ENCODE data around the gene MACROD2. TPM values are rescaled to one million over a fixed set of nuclear protein-coding genes. Genes with fewer than 3 reads are reported as not detected.
"Not testable (repeated sequence)": the region's sequence is repeated elsewhere in the genome, so short reads cannot be mapped to it uniquely, and the experiment has no call there.

The MACROD2 gene
- total and polyA plus RNA-seq, 2 donors (not counting 1 experiment from before 2014, with no cell fraction given) = 5.3 to 6.7 TPM

DNA sequence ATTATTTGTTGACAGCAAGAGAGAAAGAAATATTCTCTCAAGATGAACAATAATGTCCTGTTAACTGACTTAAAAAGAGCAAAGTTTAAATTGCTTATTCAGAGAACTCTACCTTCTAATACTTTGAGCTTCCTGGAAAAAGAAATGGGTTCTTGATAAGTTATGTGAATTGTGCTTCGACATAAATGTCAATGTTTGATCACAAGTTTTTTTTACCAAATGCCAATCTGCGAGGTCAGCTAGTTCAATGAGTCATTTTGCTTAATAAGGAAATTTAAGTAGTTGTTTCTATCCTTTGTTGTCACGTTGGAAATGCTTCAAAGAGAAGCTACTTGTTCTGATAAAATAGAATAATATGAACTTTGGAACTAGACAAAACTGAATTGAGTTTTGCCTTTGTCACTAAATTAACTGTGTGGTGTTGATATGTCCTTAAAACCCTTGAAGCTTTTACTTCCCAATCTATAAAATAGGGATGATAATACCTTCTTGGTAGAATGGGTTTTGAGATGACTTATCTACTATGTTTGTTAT is 984.2 kb downstream of the MACROD2 start:
- H3K4me1 Mint-ChIP-seq = no peaks in the 10 kb centered on the region
- CTCF ChIA-PET = interaction anchor here (1.9 kb wide), 1 partner anchor 12 kb away, joined by 4 read pairs; no protein-coding TSS in a partner anchor
- Histone ChIP-seq H3K27ac (ENCODE audit: low read length in 2 of 2) (no peak overlapping the region), H3K9me3 (ENCODE audit: control extremely low read depth in 1 of 3, control insufficient read depth in 2 of 3, insufficient read depth in 1 of 3, low read length in 2 of 3) (peaks cover 0 to 9% (median 0%) of the 10 kb centered on the region in 3 donors), H3K4me1 (ENCODE audit: control insufficient read depth in 2 of 2, insufficient read depth in 2 of 2, low read length in 2 of 2) (no peaks in the 10 kb centered on the region), H3K79me2 (ENCODE audit: control insufficient read depth, insufficient read depth, low read length) (no peaks in the 10 kb centered on the region), H3K4me2 (replicated peaks; ENCODE audit: low read depth, low read length, poor library complexity, severe bottlenecking) (no peak overlapping the region), H3K9ac (ENCODE audit: low read length) (no peak overlapping the region), H3K4me3 (ENCODE audit: control extremely low read depth in 1 of 5, extremely low read depth in 1 of 5, insufficient read depth in 1 of 5, low read depth in 2 of 5, low read length in 4 of 5) (no peak overlapping the region), H4K20me1 (ENCODE audit: control insufficient read depth, insufficient read depth, low read length, poor library complexity, severe bottlenecking) (no peaks in the 10 kb centered on the region), H3K36me3 (replicated peaks in 1 of 2; ENCODE audit: control extremely low read depth in 1 of 2, control insufficient read depth in 1 of 2, extremely low read depth in 1 of 2, insufficient read depth in 2 of 2, low read length in 1 of 2) (no peaks in the 10 kb centered on the region), H2AFZ (ENCODE audit: insufficient read depth, low read depth, low read length, poor library complexity, severe bottlenecking) (no peak overlapping the region), H3K27me3 (replicated peaks in 1 of 4; ENCODE audit: control extremely low read depth in 1 of 4, control insufficient read depth in 3 of 4, insufficient read depth in 4 of 4, low read length in 3 of 4) (no peaks in the 10 kb centered on the region)
- intact Hi-C loops (cut with micrococcal nuclease) = no loop called here
- POLR2A ChIA-PET = no interaction called here
- H3K4me3 Mint-ChIP-seq = no peak overlapping the region
- TF ChIP-seq, protein P1, sequence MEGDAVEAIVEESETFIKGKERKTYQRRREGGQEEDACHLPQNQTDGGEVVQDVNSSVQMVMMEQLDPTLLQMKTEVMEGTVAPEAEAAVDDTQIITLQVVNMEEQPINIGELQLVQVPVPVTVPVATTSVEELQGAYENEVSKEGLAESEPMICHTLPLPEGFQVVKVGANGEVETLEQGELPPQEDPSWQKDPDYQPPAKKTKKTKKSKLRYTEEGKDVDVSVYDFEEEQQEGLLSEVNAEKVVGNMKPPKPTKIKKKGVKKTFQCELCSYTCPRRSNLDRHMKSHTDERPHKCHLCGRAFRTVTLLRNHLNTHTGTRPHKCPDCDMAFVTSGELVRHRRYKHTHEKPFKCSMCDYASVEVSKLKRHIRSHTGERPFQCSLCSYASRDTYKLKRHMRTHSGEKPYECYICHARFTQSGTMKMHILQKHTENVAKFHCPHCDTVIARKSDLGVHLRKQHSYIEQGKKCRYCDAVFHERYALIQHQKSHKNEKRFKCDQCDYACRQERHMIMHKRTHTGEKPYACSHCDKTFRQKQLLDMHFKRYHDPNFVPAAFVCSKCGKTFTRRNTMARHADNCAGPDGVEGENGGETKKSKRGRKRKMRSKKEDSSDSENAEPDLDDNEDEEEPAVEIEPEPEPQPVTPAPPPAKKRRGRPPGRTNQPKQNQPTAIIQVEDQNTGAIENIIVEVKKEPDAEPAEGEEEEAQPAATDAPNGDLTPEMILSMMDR (IDR thresholded peaks at IDR 0.05) = no peak
- TF ChIP-seq EZH2 (IDR thresholded peaks at IDR 0.05; ENCODE audit: borderline replicate concordance, insufficient read depth, low read depth, low read length, poor library complexity, severe bottlenecking) = no peak
- no CpG with 5 or more reads among the region's 3 CpGs for WGBS (ENCODE audit: insufficient coverage)
- H3K9me3 Mint-ChIP-seq (ENCODE audit: insufficient read depth) = peaks cover 13% of the 10 kb centered on the region
- ATAC-seq (ENCODE audit: low read depth) (no peak), DNase-seq (no peak)
- no peaks in the 10 kb centered on the region for H3K27me3 Mint-ChIP-seq
- H3K27ac Mint-ChIP-seq = no peak overlapping the region

DNA sequence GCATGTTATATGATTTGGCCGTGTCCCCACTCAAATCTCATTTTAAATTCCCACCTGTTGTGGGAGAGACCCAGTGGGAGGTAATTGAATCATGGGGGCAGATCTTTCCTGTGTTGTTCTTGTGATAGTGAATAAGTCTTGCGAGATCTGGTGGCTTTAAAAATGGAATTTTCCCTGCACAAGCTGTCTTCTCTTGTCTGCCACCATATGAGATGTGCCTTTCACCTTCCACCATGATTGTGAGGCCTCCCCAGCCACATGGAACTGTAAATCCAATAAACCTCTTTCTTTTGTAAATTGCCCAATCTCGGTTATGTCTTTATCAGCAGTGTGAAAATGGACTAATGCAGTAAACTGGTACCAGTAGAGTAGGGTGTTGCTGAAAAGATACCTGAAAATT is 986.2 kb downstream of the MACROD2 start:
- H3K79me2 ChIP-seq (ENCODE audit: control insufficient read depth, insufficient read depth, low read length); H3K4me1 Mint-ChIP-seq; H4K20me1 ChIP-seq (ENCODE audit: control insufficient read depth, insufficient read depth, low read length, poor library complexity, severe bottlenecking); H3K4me2 ChIP-seq (replicated peaks; ENCODE audit: low read depth, low read length, poor library complexity, severe bottlenecking); CTCF ChIA-PET; H3K27me3 Mint-ChIP-seq; H3K4me3 ChIP-seq (ENCODE audit: control extremely low read depth in 1 of 5, extremely low read depth in 1 of 5, insufficient read depth in 1 of 5, low read depth in 2 of 5, low read length in 4 of 5); H3K36me3 ChIP-seq (replicated peaks in 1 of 2; ENCODE audit: control extremely low read depth in 1 of 2, control insufficient read depth in 1 of 2, extremely low read depth in 1 of 2, insufficient read depth in 2 of 2, low read length in 1 of 2); POLR2A ChIA-PET; H3K27ac Mint-ChIP-seq; H3K27ac ChIP-seq (ENCODE audit: low read length in 2 of 2); H3K9me3 ChIP-seq (ENCODE audit: control extremely low read depth in 1 of 3, control insufficient read depth in 2 of 3, insufficient read depth in 1 of 3, low read length in 2 of 3); H3K27me3 ChIP-seq (replicated peaks in 1 of 4; ENCODE audit: control extremely low read depth in 1 of 4, control insufficient read depth in 3 of 4, insufficient read depth in 4 of 4, low read length in 3 of 4); intact Hi-C loops (cut with micrococcal nuclease); H2AFZ ChIP-seq (ENCODE audit: insufficient read depth, low read depth, low read length, poor library complexity, severe bottlenecking); ATAC-seq (ENCODE audit: low read depth); H3K4me1 ChIP-seq (ENCODE audit: control insufficient read depth in 2 of 2, insufficient read depth in 2 of 2, low read length in 2 of 2); H3K9ac ChIP-seq (ENCODE audit: low read length); DNase-seq; H3K4me3 Mint-ChIP-seq: not testable (repeated sequence)
- H3K9me3 Mint-ChIP-seq (ENCODE audit: insufficient read depth) = peaks cover 13% of the 10 kb centered on the region
- WGBS (ENCODE audit: insufficient coverage) = no CpG with 5 or more reads among the region's 3 CpGs

DNA sequence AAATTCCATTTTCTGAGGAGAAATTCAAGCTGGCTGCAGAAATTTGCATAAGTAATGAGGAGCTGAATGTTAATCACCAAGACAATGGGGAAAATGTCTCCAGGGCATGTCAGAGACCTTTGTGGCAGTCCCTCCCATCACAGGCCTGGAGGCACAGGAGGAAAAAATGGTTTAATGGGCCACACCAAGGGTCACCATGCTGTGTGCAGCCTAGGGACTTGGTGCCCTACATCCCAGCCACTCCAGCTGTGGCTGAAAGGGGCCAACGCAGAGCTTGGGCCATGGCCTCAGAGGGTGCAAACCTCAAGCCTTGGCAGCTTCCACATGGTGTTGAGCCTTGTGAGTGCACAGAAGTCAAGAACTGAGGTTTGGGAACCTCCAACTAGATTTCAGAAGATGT is 987.0 kb downstream of the MACROD2 start:
- H3K27ac ChIP-seq (ENCODE audit: low read length in 2 of 2); H3K36me3 ChIP-seq (replicated peaks in 1 of 2; ENCODE audit: control extremely low read depth in 1 of 2, control insufficient read depth in 1 of 2, extremely low read depth in 1 of 2, insufficient read depth in 2 of 2, low read length in 1 of 2); H3K4me1 Mint-ChIP-seq; H3K9me3 ChIP-seq (ENCODE audit: control extremely low read depth in 1 of 3, control insufficient read depth in 2 of 3, insufficient read depth in 1 of 3, low read length in 2 of 3); ATAC-seq (ENCODE audit: low read depth); H3K4me1 ChIP-seq (ENCODE audit: control insufficient read depth in 2 of 2, insufficient read depth in 2 of 2, low read length in 2 of 2); POLR2A ChIA-PET; H2AFZ ChIP-seq (ENCODE audit: insufficient read depth, low read depth, low read length, poor library complexity, severe bottlenecking); H4K20me1 ChIP-seq (ENCODE audit: control insufficient read depth, insufficient read depth, low read length, poor library complexity, severe bottlenecking); H3K4me3 ChIP-seq (ENCODE audit: control extremely low read depth in 1 of 5, extremely low read depth in 1 of 5, insufficient read depth in 1 of 5, low read depth in 2 of 5, low read length in 4 of 5); H3K27ac Mint-ChIP-seq; CTCF ChIA-PET; H3K27me3 ChIP-seq (replicated peaks in 1 of 4; ENCODE audit: control extremely low read depth in 1 of 4, control insufficient read depth in 3 of 4, insufficient read depth in 4 of 4, low read length in 3 of 4); H3K9ac ChIP-seq (ENCODE audit: low read length); H3K4me2 ChIP-seq (replicated peaks; ENCODE audit: low read depth, low read length, poor library complexity, severe bottlenecking); H3K79me2 ChIP-seq (ENCODE audit: control insufficient read depth, insufficient read depth, low read length); DNase-seq; H3K27me3 Mint-ChIP-seq; intact Hi-C loops (cut with micrococcal nuclease); H3K4me3 Mint-ChIP-seq: not testable (repeated sequence)
- H3K9me3 Mint-ChIP-seq (ENCODE audit: insufficient read depth) = peaks cover 13% of the 10 kb centered on the region
- WGBS (ENCODE audit: insufficient coverage) = 67% methylated on average over 1 of the region's 1 CpG
